GM12873 (cell line): ENCODE results near the gene PHF19.
A peak's percentile ranks its signal among the peaks of the same experiment; 100 is the strongest.

Experiments
- TF ChIP-seq, protein P1 (sequence below): IDR thresholded peaks from 2 replicates; pipeline ENCODE4 v1.5.1; 2012; ENCODE audit warnings: low read depth, mild to moderate bottlenecking, moderate library complexity, low read length, control low read depth; ENCODE audit not compliant: insufficient read depth; ENCODE audit errors: missing control alignments

The PHF19 gene

DNA sequence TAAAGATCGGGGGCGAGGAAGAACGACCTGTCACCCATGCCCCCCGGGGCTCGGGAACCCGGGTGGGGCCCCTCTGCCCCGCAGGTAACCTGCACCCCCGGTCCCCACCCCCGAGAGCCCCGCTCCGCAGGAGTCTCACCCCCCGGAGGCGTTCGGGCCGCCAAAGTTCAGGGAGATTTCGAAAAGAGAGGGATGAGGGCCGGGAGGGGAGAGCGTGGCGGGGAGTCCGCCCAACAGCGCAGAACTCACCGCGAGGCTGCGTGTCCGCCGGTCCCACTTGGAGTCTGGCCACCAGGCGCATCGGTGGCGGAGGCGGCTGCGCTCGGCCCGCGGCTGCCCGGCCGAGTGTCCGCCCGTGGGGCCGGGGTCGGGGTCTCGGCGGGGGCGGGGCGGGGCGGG is at the start of gene PHF19:
TSS of gene PHF19 (minus strand) at position 347 of the 399 bp plus-strand sequence. CDS start 2,447 bp downstream, outside the sequence.
- TF ChIP-seq, protein P1, sequence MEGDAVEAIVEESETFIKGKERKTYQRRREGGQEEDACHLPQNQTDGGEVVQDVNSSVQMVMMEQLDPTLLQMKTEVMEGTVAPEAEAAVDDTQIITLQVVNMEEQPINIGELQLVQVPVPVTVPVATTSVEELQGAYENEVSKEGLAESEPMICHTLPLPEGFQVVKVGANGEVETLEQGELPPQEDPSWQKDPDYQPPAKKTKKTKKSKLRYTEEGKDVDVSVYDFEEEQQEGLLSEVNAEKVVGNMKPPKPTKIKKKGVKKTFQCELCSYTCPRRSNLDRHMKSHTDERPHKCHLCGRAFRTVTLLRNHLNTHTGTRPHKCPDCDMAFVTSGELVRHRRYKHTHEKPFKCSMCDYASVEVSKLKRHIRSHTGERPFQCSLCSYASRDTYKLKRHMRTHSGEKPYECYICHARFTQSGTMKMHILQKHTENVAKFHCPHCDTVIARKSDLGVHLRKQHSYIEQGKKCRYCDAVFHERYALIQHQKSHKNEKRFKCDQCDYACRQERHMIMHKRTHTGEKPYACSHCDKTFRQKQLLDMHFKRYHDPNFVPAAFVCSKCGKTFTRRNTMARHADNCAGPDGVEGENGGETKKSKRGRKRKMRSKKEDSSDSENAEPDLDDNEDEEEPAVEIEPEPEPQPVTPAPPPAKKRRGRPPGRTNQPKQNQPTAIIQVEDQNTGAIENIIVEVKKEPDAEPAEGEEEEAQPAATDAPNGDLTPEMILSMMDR: peak; percentile 7

DNA sequence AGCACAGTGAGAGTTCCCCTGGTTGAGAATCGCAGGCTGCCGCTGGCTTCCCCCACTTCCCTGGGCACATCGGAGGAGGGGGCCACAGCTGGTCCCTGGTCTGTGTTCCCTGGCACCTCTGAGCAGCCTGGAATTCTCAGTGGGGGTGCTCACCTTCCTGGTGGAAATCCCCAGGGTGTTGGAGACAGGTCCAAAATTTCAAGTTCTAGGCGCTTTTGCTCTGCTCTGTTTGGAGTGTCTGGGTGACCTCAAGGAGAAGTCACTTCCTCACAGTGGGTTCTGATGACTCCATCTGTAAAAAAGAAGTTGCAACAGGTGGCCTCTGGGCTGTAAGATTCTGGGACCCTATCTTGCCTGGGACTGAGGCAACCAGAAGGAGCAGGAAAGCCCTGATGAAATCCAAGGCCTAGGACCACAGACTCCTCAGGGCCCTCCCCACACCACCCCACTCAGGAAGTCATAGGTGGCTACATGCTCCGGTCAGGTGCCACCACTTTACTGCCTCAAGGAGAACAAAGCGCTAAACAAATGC is 49.5 kb upstream of the PHF19 start, which contains the start of gene TRAF1:
TSS of gene TRAF1 (minus strand) at position 400 of the 532 bp plus-strand sequence. CDS start 721 bp downstream, outside the sequence.
- TF ChIP-seq, protein P1: no peak

DNA sequence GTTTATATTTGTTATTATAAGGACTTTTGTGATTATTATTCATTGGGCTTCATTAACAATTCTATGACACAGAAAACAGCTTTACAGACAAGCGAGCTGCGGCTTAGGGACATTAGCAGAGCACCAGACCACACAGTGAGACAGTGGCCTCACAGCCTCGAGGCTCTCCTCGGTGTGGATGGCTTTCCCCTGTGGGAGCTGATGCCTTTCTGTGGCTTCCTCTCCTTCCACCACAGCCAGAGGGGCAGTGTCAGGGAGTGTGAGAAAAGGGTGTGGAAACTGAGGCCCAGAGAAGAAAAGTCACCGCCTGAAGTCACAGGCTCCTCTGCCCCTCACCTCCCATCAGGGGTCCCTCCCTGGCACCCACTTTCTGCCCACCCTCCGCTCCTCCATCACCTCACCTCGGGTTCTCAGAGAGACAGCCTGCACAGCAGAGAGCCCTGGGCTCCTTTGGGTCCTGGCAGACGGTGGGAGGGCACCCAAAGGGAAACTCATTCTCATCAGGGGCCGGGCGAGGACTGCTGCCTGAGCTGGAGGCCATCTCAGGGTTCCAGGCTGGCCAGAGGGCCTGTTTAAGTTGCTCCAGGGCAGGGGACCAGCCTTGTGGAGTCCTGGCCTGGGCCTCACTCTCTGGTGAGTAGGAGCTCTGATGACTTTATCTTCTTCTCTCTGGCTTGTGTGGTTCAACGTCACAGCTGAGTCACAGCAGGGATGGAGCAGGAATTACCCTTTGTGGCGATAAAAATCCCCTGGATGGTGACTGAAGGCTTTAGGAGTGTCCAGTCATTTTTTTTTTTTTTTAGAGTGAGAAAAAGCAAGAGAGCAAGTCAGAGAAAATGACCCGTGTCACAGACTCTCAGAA is 48.8 kb upstream of the PHF19 start:
- TF ChIP-seq, protein P1: no peak

DNA sequence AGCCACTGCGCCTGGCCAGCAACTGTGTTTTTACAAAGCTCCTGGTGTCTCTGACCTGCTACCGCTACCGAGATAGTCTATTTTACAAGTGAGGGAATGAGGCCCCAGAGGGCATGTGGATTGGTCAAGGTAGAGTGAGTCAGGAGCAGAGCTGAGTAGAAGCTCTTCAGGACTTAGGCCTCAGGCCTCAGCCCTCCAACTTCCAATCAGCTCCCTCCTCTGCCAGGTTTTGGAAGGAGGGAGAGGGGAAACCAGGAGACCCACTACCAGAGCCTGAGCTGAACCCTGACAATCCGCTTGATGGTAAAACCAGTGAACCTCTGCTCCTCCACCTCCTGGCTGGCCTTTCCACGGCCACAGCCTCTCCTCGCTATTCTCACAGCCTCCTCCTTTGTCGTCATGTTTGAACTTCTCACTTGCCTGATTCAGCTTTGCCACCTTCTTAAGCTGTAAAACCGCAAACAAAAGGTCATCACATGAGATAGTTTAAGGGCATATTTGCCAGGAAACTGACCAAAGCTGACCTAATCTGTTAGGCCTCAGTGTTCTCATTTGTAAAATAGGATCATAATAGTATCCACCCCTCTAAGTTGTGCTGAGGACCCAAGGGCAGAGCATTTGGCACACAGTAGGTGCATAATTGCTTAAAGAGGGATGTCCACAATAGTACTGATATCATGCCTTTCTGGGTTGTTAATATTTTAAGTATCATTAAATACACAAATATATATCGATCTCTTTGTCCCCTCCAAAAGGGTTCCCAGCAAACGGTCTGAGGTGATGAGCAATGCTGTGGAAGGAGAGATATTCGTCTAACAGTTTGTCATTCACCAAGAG is 47.9 kb upstream of the PHF19 start:
- TF ChIP-seq, protein P1: no peak

DNA sequence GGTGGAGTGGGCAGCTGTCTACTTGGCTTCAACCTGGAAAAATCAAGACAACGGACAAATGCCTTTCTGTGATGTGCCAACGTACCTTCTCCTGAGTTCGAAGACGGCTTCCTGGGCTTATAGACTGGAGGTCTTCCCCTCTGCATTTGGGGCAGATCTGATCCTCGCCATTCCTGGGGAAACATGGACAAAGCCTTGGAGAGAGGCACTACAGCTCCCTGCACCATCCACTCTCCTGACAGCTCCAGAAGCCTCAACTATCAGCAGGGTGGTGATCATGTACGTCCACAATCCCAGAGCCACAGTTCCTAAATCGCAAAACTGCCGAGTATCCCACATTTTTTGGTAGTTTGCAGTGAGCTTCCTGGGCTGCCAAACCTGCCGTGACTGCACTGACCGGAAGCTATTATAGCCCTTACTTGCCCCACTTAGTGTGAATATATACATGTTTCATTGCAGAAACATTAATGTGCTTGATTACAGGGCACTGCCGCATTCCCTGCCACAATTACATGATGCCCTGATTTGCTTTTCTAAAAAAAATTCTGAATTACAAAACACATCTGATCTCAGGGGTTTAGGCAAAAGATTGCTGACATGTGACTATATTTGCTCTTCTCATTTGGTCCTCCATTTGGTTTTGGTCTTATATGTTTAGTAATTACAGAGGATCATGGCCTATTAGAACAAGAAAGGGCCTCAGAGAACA is 46.8 kb upstream of the PHF19 start:
- TF ChIP-seq, protein P1: no peak

DNA sequence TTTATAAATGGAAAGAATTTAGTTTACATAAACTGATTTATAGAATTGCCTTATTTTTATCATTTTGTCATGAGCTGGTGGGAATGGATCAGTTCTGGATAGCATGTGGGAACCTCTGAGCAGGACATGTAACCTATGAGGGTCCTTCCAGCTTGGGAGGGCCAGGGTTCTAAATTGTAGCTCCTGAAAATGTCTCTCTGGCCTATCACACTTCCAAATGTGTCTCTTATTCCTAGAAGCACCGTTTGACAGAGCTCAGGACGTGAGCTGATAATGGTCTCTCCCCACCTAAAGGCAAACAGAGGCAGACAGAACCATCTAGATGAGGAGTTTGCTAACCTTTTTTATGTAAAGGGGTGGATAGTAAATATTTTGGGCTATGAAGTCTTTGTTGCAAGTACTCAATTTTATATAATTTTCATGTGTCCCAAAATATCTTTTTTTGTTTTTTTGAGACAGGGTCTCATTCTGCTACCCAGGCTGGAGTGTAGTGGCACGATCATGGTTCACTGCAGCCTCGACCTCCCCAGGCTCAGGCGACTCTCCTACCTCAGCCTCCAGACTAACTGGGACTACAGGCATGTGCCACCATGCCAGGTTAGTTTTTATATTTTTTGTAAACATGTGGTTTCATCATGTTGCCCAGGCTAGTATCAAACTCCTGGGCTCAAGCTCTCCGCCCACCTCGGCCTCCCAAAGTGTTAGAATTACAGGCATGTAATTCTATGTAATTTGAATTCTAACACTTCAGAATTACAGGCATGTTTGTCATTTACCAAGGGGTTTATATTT is 45.6 kb upstream of the PHF19 start:
- TF ChIP-seq, protein P1: no peak
